ENCODE results near the gene CLMP. TPM values are rescaled to one million over a fixed set of nuclear protein-coding genes. Genes with fewer than 3 reads are reported as not detected.
"Not testable (repeated sequence)": the region's sequence is repeated elsewhere in the genome, so short reads cannot be mapped to it uniquely, and the experiment has no call there.

Gene CLMP
- total and polyA plus RNA-seq, 2 donors = 0.80 to 1.1 TPM

GRCh38 chr11:123211149-123211852 is 16.3 kb upstream of the CLMP start:
- no peak overlapping the region for H3K27ac ChIP-seq (ENCODE audit: low read depth in 1 of 2, low read length in 1 of 2)
- no peak overlapping the region for H3K4me3 ChIP-seq (ENCODE audit: low read length in 2 of 2)
- DNase-seq (ENCODE audit: low read depth in 6 of 9, low spot score in 9 of 9) = no peak
- no peaks in the 10 kb centered on the region for H3K36me3 ChIP-seq (ENCODE audit: control insufficient read depth in 2 of 2, insufficient read depth in 2 of 2, low read length in 1 of 2)
- H3K9me3 ChIP-seq (ENCODE audit: control insufficient read depth in 2 of 2, insufficient read depth in 1 of 2, low read length in 1 of 2) = peaks cover 0 to 2% of the 10 kb centered on the region in 2 donors
- H3K27me3 ChIP-seq (ENCODE audit: control insufficient read depth in 2 of 2, insufficient read depth in 1 of 2, low read length in 1 of 2) = peaks cover 0 to 45% of the 10 kb centered on the region in 2 donors
- WGBS = 66% methylated on average over 11 of the region's 11 CpGs
- no peaks in the 10 kb centered on the region for H3K4me1 ChIP-seq (ENCODE audit: control insufficient read depth in 2 of 2, insufficient read depth in 2 of 2, low read length in 2 of 2)

- DNase-seq (ENCODE audit: low read depth in 6 of 9, low spot score in 9 of 9) = no peak
- Histone ChIP-seq H3K36me3 (ENCODE audit: control insufficient read depth in 2 of 2, insufficient read depth in 2 of 2, low read length in 1 of 2) (no peaks in the 10 kb centered on the region), H3K4me3 (ENCODE audit: low read length in 2 of 2) (no peak overlapping the region), H3K27ac (ENCODE audit: low read depth in 1 of 2, low read length in 1 of 2) (no peak overlapping the region), H3K4me1 (ENCODE audit: control insufficient read depth in 2 of 2, insufficient read depth in 2 of 2, low read length in 2 of 2) (no peaks in the 10 kb centered on the region), H3K9me3 (ENCODE audit: control insufficient read depth in 2 of 2, insufficient read depth in 1 of 2, low read length in 1 of 2) (no peaks in the 10 kb centered on the region), H3K27me3 (ENCODE audit: control insufficient read depth in 2 of 2, insufficient read depth in 1 of 2, low read length in 1 of 2) (peaks cover 0 to 47% of the 10 kb centered on the region in 2 donors)
- 83% methylated on average over 4 of the region's 4 CpGs for WGBS
Observed at GRCh38 chr11:123209591-123209990, 14.5 kb upstream of the CLMP start.

GRCh38 chr11:123206791-123207434 is 11.9 kb upstream of the CLMP start:
- no peak overlapping the region for H3K27ac ChIP-seq (ENCODE audit: low read depth in 1 of 2, low read length in 1 of 2)

GRCh38 chr11:123206055-123206454 is 11.0 kb upstream of the CLMP start:
- not testable (repeated sequence) for DNase-seq (ENCODE audit: low read depth in 6 of 9, low spot score in 9 of 9); H3K27ac ChIP-seq (ENCODE audit: low read depth in 1 of 2, low read length in 1 of 2); H3K9me3 ChIP-seq (ENCODE audit: control insufficient read depth in 2 of 2, insufficient read depth in 1 of 2, low read length in 1 of 2); H3K4me3 ChIP-seq (ENCODE audit: low read length in 2 of 2); H3K36me3 ChIP-seq (ENCODE audit: control insufficient read depth in 2 of 2, insufficient read depth in 2 of 2, low read length in 1 of 2); H3K4me1 ChIP-seq (ENCODE audit: control insufficient read depth in 2 of 2, insufficient read depth in 2 of 2, low read length in 2 of 2)
- 95% methylated on average over 7 of the region's 7 CpGs for WGBS
- peaks cover 0 to 32% of the 10 kb centered on the region in 2 donors for H3K27me3 ChIP-seq (ENCODE audit: control insufficient read depth in 2 of 2, insufficient read depth in 1 of 2, low read length in 1 of 2)

More at GRCh38 chr11:123206791-123207434, 11.9 kb upstream of the CLMP start:
- Histone ChIP-seq H3K36me3 (ENCODE audit: control insufficient read depth in 2 of 2, insufficient read depth in 2 of 2, low read length in 1 of 2) (no peaks in the 10 kb centered on the region), H3K4me1 (ENCODE audit: control insufficient read depth in 2 of 2, insufficient read depth in 2 of 2, low read length in 2 of 2) (no peaks in the 10 kb centered on the region), H3K4me3 (ENCODE audit: low read length in 2 of 2) (no peak overlapping the region), H3K9me3 (ENCODE audit: control insufficient read depth in 2 of 2, insufficient read depth in 1 of 2, low read length in 1 of 2) (no peaks in the 10 kb centered on the region), H3K27me3 (ENCODE audit: control insufficient read depth in 2 of 2, insufficient read depth in 1 of 2, low read length in 1 of 2) (peaks cover 0 to 39% of the 10 kb centered on the region in 2 donors)
- WGBS = 83% methylated on average over 10 of the region's 10 CpGs
- no peak for DNase-seq (ENCODE audit: low read depth in 6 of 9, low spot score in 9 of 9)

- peaks cover 0 to 33% of the 10 kb centered on the region in 2 donors for H3K27me3 ChIP-seq (ENCODE audit: control insufficient read depth in 2 of 2, insufficient read depth in 1 of 2, low read length in 1 of 2)
- no peak for DNase-seq (ENCODE audit: low read depth in 6 of 9, low spot score in 9 of 9)
- H3K9me3 ChIP-seq (ENCODE audit: control insufficient read depth in 2 of 2, insufficient read depth in 1 of 2, low read length in 1 of 2) = no peaks in the 10 kb centered on the region
- WGBS = 91% methylated on average over 6 of the region's 6 CpGs
- H3K36me3 ChIP-seq (ENCODE audit: control insufficient read depth in 2 of 2, insufficient read depth in 2 of 2, low read length in 1 of 2) = no peaks in the 10 kb centered on the region
- no peak overlapping the region for H3K27ac ChIP-seq (ENCODE audit: low read depth in 1 of 2, low read length in 1 of 2)
- H3K4me3 ChIP-seq (ENCODE audit: low read length in 2 of 2) = no peak overlapping the region
- no peaks in the 10 kb centered on the region for H3K4me1 ChIP-seq (ENCODE audit: control insufficient read depth in 2 of 2, insufficient read depth in 2 of 2, low read length in 2 of 2)
Observed at GRCh38 chr11:123203934-123204333, 8.9 kb upstream of the CLMP start.

DNA sequence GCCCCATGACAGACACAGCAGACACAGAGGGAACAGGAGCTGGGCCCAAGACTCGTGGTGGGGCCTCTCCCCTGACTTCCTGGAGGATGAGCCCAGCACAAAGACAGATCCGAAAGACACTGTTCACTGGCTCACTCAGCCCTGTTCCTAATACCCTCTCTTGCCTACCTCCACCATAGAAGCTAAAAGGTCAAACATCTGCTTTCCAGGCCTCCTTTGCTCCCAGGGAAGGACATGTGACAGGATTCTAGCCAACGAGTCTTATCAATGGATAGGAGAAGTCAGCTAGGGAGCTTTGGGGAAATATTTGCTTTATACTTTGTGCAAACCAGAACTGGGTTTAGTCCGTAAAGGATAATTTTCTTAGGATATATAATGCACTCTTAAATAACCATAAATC is 8.4 kb upstream of the CLMP start:
- Histone ChIP-seq H3K36me3 (ENCODE audit: control insufficient read depth in 2 of 2, insufficient read depth in 2 of 2, low read length in 1 of 2) (no peaks in the 10 kb centered on the region), H3K27ac (ENCODE audit: low read depth in 1 of 2, low read length in 1 of 2) (no peak overlapping the region), H3K9me3 (ENCODE audit: control insufficient read depth in 2 of 2, insufficient read depth in 1 of 2, low read length in 1 of 2) (no peaks in the 10 kb centered on the region), H3K4me1 (ENCODE audit: control insufficient read depth in 2 of 2, insufficient read depth in 2 of 2, low read length in 2 of 2) (no peaks in the 10 kb centered on the region), H3K4me3 (ENCODE audit: low read length in 2 of 2) (no peak overlapping the region), H3K27me3 (ENCODE audit: control insufficient read depth in 2 of 2, insufficient read depth in 1 of 2, low read length in 1 of 2) (peaks cover 0 to 35% of the 10 kb centered on the region in 2 donors)
- DNase-seq (ENCODE audit: low read depth in 6 of 9, low spot score in 9 of 9) = no peak
- 80% methylated on average over 4 of the region's 4 CpGs for WGBS

- DNase-seq (ENCODE audit: low read depth in 6 of 9, low spot score in 9 of 9) = no peak
- 69% methylated on average over 10 of the region's 10 CpGs for WGBS
Observed at GRCh38 chr11:123202155-123203151, 7.4 kb upstream of the CLMP start.

GRCh38 chr11:123200264-123200663 is 5.2 kb upstream of the CLMP start:
- peaks cover 20 to 52% of the 10 kb centered on the region in 2 donors for H3K27me3 ChIP-seq (ENCODE audit: control insufficient read depth in 2 of 2, insufficient read depth in 1 of 2, low read length in 1 of 2)

More at GRCh38 chr11:123202155-123203151, 7.4 kb upstream of the CLMP start:
- Histone ChIP-seq H3K27me3 (ENCODE audit: control insufficient read depth in 2 of 2, insufficient read depth in 1 of 2, low read length in 1 of 2) (peaks cover 5 to 41% of the 10 kb centered on the region in 2 donors), H3K36me3 (ENCODE audit: control insufficient read depth in 2 of 2, insufficient read depth in 2 of 2, low read length in 1 of 2) (no peaks in the 10 kb centered on the region), H3K4me1 (ENCODE audit: control insufficient read depth in 2 of 2, insufficient read depth in 2 of 2, low read length in 2 of 2) (no peaks in the 10 kb centered on the region), H3K27ac (ENCODE audit: low read depth in 1 of 2, low read length in 1 of 2) (no peak overlapping the region), H3K4me3 (ENCODE audit: low read length in 2 of 2) (no peak overlapping the region), H3K9me3 (ENCODE audit: control insufficient read depth in 2 of 2, insufficient read depth in 1 of 2, low read length in 1 of 2) (no peaks in the 10 kb centered on the region)

More at GRCh38 chr11:123200264-123200663, 5.2 kb upstream of the CLMP start:
- Histone ChIP-seq H3K4me1 (ENCODE audit: control insufficient read depth in 2 of 2, insufficient read depth in 2 of 2, low read length in 2 of 2) (peaks cover 0 to 7% of the 10 kb centered on the region in 2 donors), H3K36me3 (ENCODE audit: control insufficient read depth in 2 of 2, insufficient read depth in 2 of 2, low read length in 1 of 2) (no peaks in the 10 kb centered on the region), H3K4me3 (ENCODE audit: low read length in 2 of 2) (no peak overlapping the region), H3K27ac (ENCODE audit: low read depth in 1 of 2, low read length in 1 of 2) (no peak overlapping the region), H3K9me3 (ENCODE audit: control insufficient read depth in 2 of 2, insufficient read depth in 1 of 2, low read length in 1 of 2) (peaks cover 0 to 4% of the 10 kb centered on the region in 2 donors)
- DNase-seq (ENCODE audit: low read depth in 6 of 9, low spot score in 9 of 9) = no peak
- WGBS = 97% methylated on average over 4 of the region's 4 CpGs
